HG03103 (cell line): ENCODE measurements around the gene APLP1.
"Not testable (repeated sequence)": the region's sequence is repeated elsewhere in the genome, so short reads cannot be mapped to it uniquely, and the experiment has no call there.

Source experiments
- ATAC-seq: cut with Tn5 transposase; IDR thresholded peaks from one replicate; pipeline ENCODE4 v1.9.1; 2021; ENCODE audit warnings: low read depth; ENCODE audit not compliant: unreplicated experiment

Gene APLP1

GRCh38 chr19:35868172-35868822, at the start of gene APLP1:
TSS of gene APLP1 (plus strand) at chr19:35868574. CDS start at chr19:35868637, 63 bp downstream.
- ATAC-seq = no peak

DNA sequence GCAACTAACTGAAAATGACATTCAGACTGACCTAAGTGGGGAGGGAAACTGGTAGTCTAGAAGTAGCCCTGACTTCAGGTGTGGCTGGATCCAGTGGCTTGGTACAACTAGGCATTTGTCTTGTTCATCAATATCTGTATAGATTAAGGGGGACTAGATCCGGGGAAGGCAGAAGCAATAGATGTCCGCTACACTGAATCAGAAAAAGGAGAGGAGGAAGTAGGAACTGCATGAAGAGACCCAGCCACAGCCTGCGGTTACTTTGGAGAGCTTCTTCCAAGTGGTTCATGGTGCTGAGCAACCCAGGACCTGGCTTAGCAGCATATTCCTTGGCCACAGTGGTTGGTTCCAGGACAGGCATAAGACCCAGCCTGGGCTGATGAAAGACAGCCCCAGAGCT, 45.8 kb upstream of the APLP1 start:
- no peak for ATAC-seq

- no peak for ATAC-seq
These were observed 44.2 kb upstream of the APLP1 start for GRCh38 chr19:35824150-35824549.

GRCh38 chr19:35828692-35829301, 39.6 kb upstream of the APLP1 start:
- no peak for ATAC-seq

- ATAC-seq = no peak
These were observed 37.4 kb upstream of the APLP1 start for GRCh38 chr19:35830986-35831385.

DNA sequence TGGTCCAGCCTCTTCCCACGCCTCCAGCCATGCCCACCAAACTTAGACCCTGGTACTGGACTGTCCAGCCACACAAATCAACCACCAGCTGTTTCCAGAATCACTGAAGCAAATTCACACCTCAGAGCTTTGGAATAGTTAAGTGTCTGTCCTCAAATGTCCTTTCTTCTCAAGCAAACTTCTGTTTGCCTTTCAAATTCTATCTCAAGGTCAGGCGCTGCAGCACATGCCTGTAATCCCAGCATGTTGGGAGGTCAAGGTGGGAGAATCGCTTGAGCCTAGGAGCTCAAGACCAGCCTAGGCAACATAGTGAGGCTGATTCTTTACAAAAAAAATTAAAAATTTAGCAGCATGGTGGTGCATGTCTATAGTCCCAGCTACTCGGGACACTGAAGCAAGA, 36.3 kb upstream of the APLP1 start:
- ATAC-seq = no peak

- no peak for ATAC-seq
These were observed 34.4 kb upstream of the APLP1 start for GRCh38 chr19:35833972-35834371.

- ATAC-seq = not testable (repeated sequence)
These were observed 32.3 kb upstream of the APLP1 start for GRCh38 chr19:35836096-35836495.

- no peak for ATAC-seq
These were observed 26.3 kb upstream of the APLP1 start for GRCh38 chr19:35841961-35842595.

- ATAC-seq = no peak
These were observed 25.6 kb upstream of the APLP1 start for GRCh38 chr19:35842666-35843272.

GRCh38 chr19:35843676-35844481, 24.5 kb upstream of the APLP1 start:
- ATAC-seq = no peak

DNA sequence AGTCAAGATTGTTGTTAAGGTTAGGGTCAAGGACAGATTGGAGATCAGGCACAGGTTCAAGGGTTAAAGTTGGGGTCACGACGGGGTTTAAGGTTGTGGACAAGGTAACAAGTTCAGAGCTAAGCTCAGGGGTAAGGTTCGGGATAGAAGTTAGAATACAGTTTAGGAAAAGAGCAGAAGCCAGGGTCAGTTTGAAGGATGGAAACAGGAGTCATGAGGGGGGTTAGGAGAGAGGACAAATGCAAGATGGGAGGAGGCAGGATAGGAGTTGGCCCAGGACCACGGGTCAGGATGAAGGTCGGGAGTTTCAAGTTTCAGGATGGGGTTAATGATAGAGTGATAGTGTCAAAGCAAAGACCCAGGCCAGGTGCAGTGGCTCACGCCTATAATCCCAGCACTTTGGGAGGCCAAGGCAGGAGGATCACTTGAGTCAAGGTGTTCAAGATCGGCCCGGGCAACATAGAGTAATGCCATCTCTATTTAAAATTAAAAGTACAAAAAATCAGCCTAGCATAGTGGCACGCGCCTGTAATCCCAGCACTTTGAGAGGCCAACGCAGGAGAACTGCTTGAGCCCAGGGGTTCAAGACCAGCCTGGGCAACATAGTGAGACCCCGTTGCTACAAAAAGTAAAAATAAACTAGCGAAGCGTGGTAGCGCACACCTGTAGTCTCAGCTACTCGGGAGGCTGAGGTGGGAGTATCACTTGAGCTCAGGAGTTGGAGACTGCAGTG, 23.7 kb upstream of the APLP1 start:
- no peak for ATAC-seq

GRCh38 chr19:35845215-35846037, 22.9 kb upstream of the APLP1 start:
- ATAC-seq = no peak

DNA sequence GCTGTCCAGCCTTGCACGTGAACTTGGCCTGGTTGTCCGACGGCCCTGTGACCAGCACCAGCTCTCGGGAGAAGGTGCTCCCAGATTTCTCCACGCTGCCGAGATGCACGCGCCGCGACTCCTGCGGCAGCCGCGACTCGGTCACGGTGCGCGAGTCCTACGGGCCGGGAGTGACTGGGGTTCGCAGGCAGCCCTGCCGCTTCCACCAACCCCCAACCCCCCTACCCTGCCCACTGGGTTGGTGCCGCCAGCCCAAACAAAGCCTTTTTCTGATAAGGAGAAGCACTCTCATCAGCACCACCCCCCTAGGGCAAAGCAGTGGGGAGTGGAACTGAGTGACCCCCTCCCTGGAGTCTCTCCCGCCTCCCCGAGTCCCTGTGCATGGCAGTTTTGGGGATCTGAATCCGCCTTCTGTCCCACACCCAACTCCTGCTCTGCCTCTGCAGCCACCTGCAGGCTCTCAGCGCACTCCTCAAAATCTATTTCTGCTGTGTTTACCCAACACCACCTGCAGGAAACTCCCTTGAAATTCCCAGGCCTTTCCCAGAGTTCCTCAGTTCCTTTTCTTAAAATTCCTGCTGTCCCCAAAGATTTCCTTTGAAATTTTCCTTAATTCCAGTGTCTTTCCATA, 22.2 kb upstream of the APLP1 start:
- no peak for ATAC-seq

DNA sequence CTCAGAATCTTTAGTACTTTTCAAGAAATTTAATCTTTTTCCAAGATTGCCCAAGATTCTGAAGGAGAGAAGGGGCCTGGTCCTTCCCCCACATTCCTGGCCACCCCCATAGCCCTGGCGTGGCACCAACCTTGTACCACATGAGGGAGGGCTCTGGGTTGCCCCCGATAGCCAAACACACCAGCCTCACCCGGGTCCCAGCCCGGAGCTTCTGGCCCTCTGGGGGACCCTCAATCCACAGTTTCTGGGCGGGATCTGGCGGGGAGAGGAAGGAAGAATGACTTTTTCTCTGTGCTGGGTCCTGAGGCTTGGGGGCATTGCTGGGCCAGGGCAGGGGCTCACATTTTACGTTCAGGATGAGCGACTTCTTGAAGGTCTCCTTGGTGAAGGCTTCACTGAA, 20.5 kb upstream of the APLP1 start:
- no peak for ATAC-seq

DNA sequence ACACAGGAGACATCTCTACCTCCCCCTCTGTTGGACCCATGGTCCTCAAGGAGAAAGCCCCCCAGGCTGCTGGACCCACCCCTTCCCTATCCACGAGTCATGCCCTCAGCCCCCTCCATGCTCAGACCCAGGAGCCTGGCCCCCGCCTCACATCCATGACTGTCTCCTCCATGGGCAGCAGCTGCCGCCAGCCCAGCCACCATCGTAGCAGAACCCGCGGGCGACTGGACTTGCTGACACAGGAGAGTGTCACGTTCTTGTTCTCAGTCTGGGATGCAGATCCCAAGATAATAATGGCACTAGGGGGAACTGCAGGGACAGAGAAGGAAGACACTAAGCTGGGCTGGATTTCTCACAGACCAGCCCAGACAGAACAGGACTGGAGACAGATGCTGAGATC, 19.9 kb upstream of the APLP1 start:
- no peak for ATAC-seq

DNA sequence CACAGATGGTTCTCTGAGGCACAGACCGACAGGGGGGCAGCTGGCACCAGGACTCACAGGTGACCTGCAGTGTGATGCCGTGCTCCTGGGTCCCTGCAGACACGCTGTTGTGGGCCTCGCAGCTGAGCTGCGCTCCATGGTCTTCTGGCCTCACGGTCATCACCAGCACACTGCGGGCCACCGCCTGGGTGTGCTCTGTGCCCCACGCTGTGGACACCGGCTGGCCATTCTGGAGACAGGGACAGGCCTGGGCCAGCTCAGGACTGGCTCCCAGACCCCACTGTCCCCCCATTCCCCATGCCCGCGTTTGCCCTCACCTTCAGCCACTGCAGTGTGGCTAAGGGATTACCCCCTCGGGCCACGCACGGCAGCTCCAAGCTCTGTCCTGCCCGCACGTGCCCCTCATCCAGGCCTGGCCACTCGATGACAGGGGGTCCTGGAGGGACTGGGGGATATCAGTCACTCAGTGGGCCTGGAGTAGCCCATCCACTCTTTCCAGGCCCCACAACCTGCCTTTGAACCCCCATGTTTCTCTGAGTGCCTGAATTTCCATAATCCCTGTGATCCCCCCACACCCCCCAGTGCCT, 19.4 kb upstream of the APLP1 start:
- ATAC-seq = no peak

GRCh38 chr19:35851213-35852028, 17.0 kb upstream of the APLP1 start:
- no peak for ATAC-seq
